CD14-positive monocyte (primary cell): Measurements from ENCODE around the gene TOB2. TPM values are rescaled to one million over a fixed set of nuclear protein-coding genes. Genes with fewer than 3 reads are reported as not detected.

Experiments used
- DNase-seq, 3 donors: peaks; one replicate each; pipeline ENCODE4 v3.0.0-alpha.2; 2011 to 2022
- H2AFZ ChIP-seq: 2 replicates; pipeline ENCODE4 v1.6.0; 2012; ENCODE audit warnings: mild to moderate bottlenecking, low read depth, low read length, inconsistent platforms; ENCODE audit not compliant: insufficient read depth, poor library complexity, severe bottlenecking
- H3K27ac ChIP-seq, 2 donors: 1 replicate in 1 of 2; 2 replicates in 1 of 2; pipeline ENCODE4 v1.5.1; 2012 to 2013; ENCODE audit warnings: low read length in 2 of 2, control low read depth in 1 of 2, inconsistent platforms in 1 of 2, low read depth in 1 of 2, mild to moderate bottlenecking in 1 of 2
- H3K27me3 ChIP-seq, 2 donors: one replicate each; pipeline versions ENCODE4 v1.6.0 to v1.6.1; 2011 to 2013; ENCODE audit warnings: low read length in 2 of 2; ENCODE audit not compliant: control insufficient read depth in 2 of 2, insufficient read depth in 2 of 2
- H3K36me3 ChIP-seq, 2 donors: replicated peaks in 1 of 2; 1 replicate in 1 of 2; 2 replicates in 1 of 2; pipeline versions ENCODE4 v1.5.1 to v1.6.1; 2012 to 2013; ENCODE audit warnings: low read length in 2 of 2, control low read depth in 1 of 2, inconsistent platforms in 1 of 2, mild to moderate bottlenecking in 1 of 2; ENCODE audit not compliant: insufficient read depth in 2 of 2, control insufficient read depth in 1 of 2
- H3K4me1 ChIP-seq, 2 donors: 1 replicate in 1 of 2; 2 replicates in 1 of 2; pipeline versions ENCODE4 v1.5.1 to v1.6.1; 2012 to 2013; ENCODE audit warnings: low read length in 2 of 2, control low read depth in 1 of 2, inconsistent platforms in 1 of 2, mild to moderate bottlenecking in 1 of 2, moderate library complexity in 1 of 2; ENCODE audit not compliant: insufficient read depth in 2 of 2, control insufficient read depth in 1 of 2
- H3K4me2 ChIP-seq: replicated peaks from 2 replicates; pipeline ENCODE3; 2012; ENCODE audit warnings: low read length, moderate library complexity, mild to moderate bottlenecking; ENCODE audit not compliant: poor library complexity, severe bottlenecking; ENCODE audit errors: extremely low read depth
- H3K4me3 ChIP-seq, 3 experiments: fragments of 200-600 bp in 1 of 3; sonication (generic) in 1 of 3; replicated peaks in 1 of 3; 1 replicate in 2 of 3; 2 replicates in 1 of 3; pipeline ENCODE4 v1.5.1; 2011 to 2013; ENCODE audit warnings: low read length in 3 of 3, mild to moderate bottlenecking in 3 of 3, control low read depth in 2 of 3, low read depth in 2 of 3, inconsistent platforms in 1 of 3, moderate library complexity in 1 of 3
- H3K79me2 ChIP-seq: 2 replicates; pipeline ENCODE4 v1.6.0; 2012; ENCODE audit warnings: mild to moderate bottlenecking, control low read depth, inconsistent platforms, low read length, moderate library complexity; ENCODE audit not compliant: insufficient read depth
- H3K9ac ChIP-seq: 2 replicates; pipeline ENCODE4 v1.6.0; 2017; ENCODE audit warnings: low read length, mild to moderate bottlenecking; ENCODE audit not compliant: insufficient read depth, poor library complexity, severe bottlenecking
- H3K9me3 ChIP-seq, 2 donors: replicated peaks in 1 of 2; 1 replicate in 1 of 2; 2 replicates in 1 of 2; pipeline versions ENCODE4 v1.5.1 to v1.6.1; 2012 to 2013; ENCODE audit warnings: low read length in 2 of 2, control low read depth in 1 of 2; ENCODE audit not compliant: control insufficient read depth in 1 of 2, insufficient read depth in 1 of 2
- H4K20me1 ChIP-seq: 2 replicates; pipeline ENCODE4 v1.6.0; 2012; ENCODE audit warnings: mild to moderate bottlenecking, low read length, control low read depth, moderate library complexity; ENCODE audit not compliant: insufficient read depth
- H3K27ac Mint-ChIP-seq, 7 donors: one replicate each; pipeline ENCODE4 v1.8.0; 2020; ENCODE audit warnings: mild to moderate bottlenecking in 7 of 7, mixed read lengths in 7 of 7, moderate library complexity in 6 of 7, inconsistent platforms in 2 of 7
- H3K27me3 Mint-ChIP-seq, 3 donors: one replicate each; pipeline ENCODE4 v1.8.0; 2021 to 2022; ENCODE audit warnings: low read depth in 3 of 3, mild to moderate bottlenecking in 3 of 3, mixed read lengths in 3 of 3, moderate library complexity in 3 of 3, inconsistent platforms in 1 of 3
- H3K36me3 Mint-ChIP-seq, 2 donors: one replicate each; pipeline ENCODE4 v1.8.0; 2020; ENCODE audit warnings: mixed read lengths in 2 of 2, inconsistent platforms in 1 of 2, mild to moderate bottlenecking in 1 of 2
- H3K4me1 Mint-ChIP-seq: one replicate; pipeline ENCODE4 v1.8.0; 2020; ENCODE audit warnings: mild to moderate bottlenecking, mixed read lengths
- H3K4me3 Mint-ChIP-seq, 2 donors: one replicate each; pipeline ENCODE4 v1.8.0; 2020; ENCODE audit warnings: mild to moderate bottlenecking in 2 of 2, mixed read lengths in 2 of 2, moderate library complexity in 1 of 2
- H3K9me3 Mint-ChIP-seq, 7 donors: one replicate each; pipeline ENCODE4 v1.8.0; 2020 to 2022; ENCODE audit warnings: mixed read lengths in 7 of 7, mild to moderate bottlenecking in 6 of 7, moderate library complexity in 6 of 7, inconsistent platforms in 2 of 7
- CTCF ChIP-seq: fragments of 200-600 bp; IDR thresholded peaks from one replicate; pipeline ENCODE4 v1.8.0; 2022; ENCODE audit warnings: antibody characterized with exemption, mild to moderate bottlenecking
- WGBS: methylation state at CpG from one replicate; pipeline ENCODE4 v1.1.5; 2013; ENCODE audit warnings: missing lambda C conversion rate; ENCODE audit not compliant: insufficient coverage; 5-methylcytosine and 5-hydroxymethylcytosine counted together
- intact Hi-C, 2 donors: fragments of 100-400 bp; cut with micrococcal nuclease; formaldehyde crosslinking; loops; one replicate each; pipeline versions ENCODE4 v1.15.0 to v1.15.1; 2023
- polyA plus RNA-seq, 3 donors: library from polyadenylated mRNA; depleted of rRNA in 1 of 3; unstranded in 2 of 3; stranded (reverse) in 1 of 3; fragments of 300-500 nt in 2 of 3; fragments of >200 nt in 1 of 3; fragmentation: Illumina TruSeq in 2 of 3; gene quantifications; 1 replicate in 2 of 3; 2 replicates in 1 of 3; pipeline ENCODE4 v1.2.3, GENCODE V29; 2012 to 2021

The TOB2 gene
- polyA plus RNA-seq, 3 donors: 7.0 to 40.4 (median 11.5) TPM

GRCh38 chr22:41448189-41448808 lies 1.7 kb upstream of the TOB2 start:
- H2AFZ ChIP-seq: peak overlapping the region; percentile 73
- WGBS: 0% methylated on average over 17 of the region's 28 CpGs
- intact Hi-C loops: loop anchor here (1.0 to 10.0 kb wide), 4 partner anchors 21 to 177 kb away; partner anchors contain the start of genes TEF (in 2 of the 2), ACO2 (in 1 of the 2), DESI1 (in 1 of the 2) and RANGAP1 (in 1 of the 2)
- H3K27ac ChIP-seq: peak overlapping the region; percentile 89 to 99
- H3K9me3 ChIP-seq: no peaks in the 10 kb centered on the region
- H3K27me3 Mint-ChIP-seq: peaks cover 0 to 2% (median 1%) of the 10 kb centered on the region in 3 donors
- peaks cover 26% of the 10 kb centered on the region for H3K4me1 Mint-ChIP-seq
- peaks cover 40% of the 10 kb centered on the region for H3K79me2 ChIP-seq
- H3K4me1 ChIP-seq: peaks cover 19 to 32% of the 10 kb centered on the region in 2 donors
- H3K9ac ChIP-seq: peak overlapping the region; percentile 87
- H3K36me3 ChIP-seq: no peaks in the 10 kb centered on the region
- H3K4me2 ChIP-seq: peak overlapping the region; percentile 99
- H3K27ac Mint-ChIP-seq: peak overlapping the region; percentile 96 to 99 (median 98)
- peak; percentile 96 to 97 (median 97) for DNase-seq
- H3K36me3 Mint-ChIP-seq: peaks cover 0 to 6% of the 10 kb centered on the region in 2 donors
- no peaks in the 10 kb centered on the region for H3K27me3 ChIP-seq
- no peaks in the 10 kb centered on the region for H3K9me3 Mint-ChIP-seq
- peak overlapping the region; percentile 97 to 98 for H3K4me3 Mint-ChIP-seq
- H4K20me1 ChIP-seq: peaks cover 24% of the 10 kb centered on the region
- peak overlapping the region; percentile 73 to 99 (median 93) for H3K4me3 ChIP-seq
- no peak for TF ChIP-seq CTCF

- peaks cover 19 to 34% of the 10 kb centered on the region in 2 donors for H3K4me1 ChIP-seq
- H3K4me2 ChIP-seq: peak overlapping the region; percentile 99
- Mint-ChIP-seq H3K4me1 (peaks cover 30% of the 10 kb centered on the region), H3K4me3 (peak overlapping the region; percentile 97 to 98), H3K27ac (peak overlapping the region; percentile 96 to 99 (median 98)), H3K36me3 (peaks cover 4 to 9% of the 10 kb centered on the region in 2 donors), H3K27me3 (peaks cover 0 to 2% (median 1%) of the 10 kb centered on the region in 3 donors), H3K9me3 (no peaks in the 10 kb centered on the region)
- intact Hi-C loops: loop anchor here (1.0 to 10.0 kb wide), 5 partner anchors 21 to 177 kb away; partner anchors contain the start of genes ACO2 (in 2 of the 2), TEF (in 2 of the 2), DESI1 (in 1 of the 2) and PHF5A (in 1 of the 2)
- H3K9ac ChIP-seq: peak overlapping the region; percentile 87
- peak overlapping the region; percentile 73 for H2AFZ ChIP-seq
- peak; percentile 44 to 59 (median 47) for DNase-seq
- no peaks in the 10 kb centered on the region for H3K27me3 ChIP-seq
- peak overlapping the region; percentile 73 to 99 (median 93) for H3K4me3 ChIP-seq
- H3K79me2 ChIP-seq: peaks cover 47% of the 10 kb centered on the region
- H4K20me1 ChIP-seq: peaks cover 31% of the 10 kb centered on the region
- TF ChIP-seq CTCF: no peak
- no peaks in the 10 kb centered on the region for H3K36me3 ChIP-seq
- no peaks in the 10 kb centered on the region for H3K9me3 ChIP-seq
- WGBS: under 1% methylated on average over 58 of the region's 63 CpGs
- peak overlapping the region; percentile 89 to 99 for H3K27ac ChIP-seq
Observed at GRCh38 chr22:41447435-41448188, 1.0 kb upstream of the TOB2 start.
